GM23338 (cell line): ENCODE data around the gene BCAS3. TPM values are rescaled to one million over a fixed set of nuclear protein-coding genes. Genes with fewer than 3 reads are reported as not detected.

ENCODE experiments used
- ATAC-seq: fragments of 200-7000 bp; cut with Tn5 transposase; 3 replicates; pipeline ENCODE4 v1.9.1; 2020
- DNase-seq: peaks from one replicate; pipeline ENCODE4 v3.0.0-alpha.2; 2015; ENCODE audit warnings: low spot score
- H2AFZ ChIP-seq: fragments of 200-600 bp; sonication (generic); 2 replicates; pipeline ENCODE4 v1.8.0; 2016; ENCODE audit warnings: antibody characterized with exemption, mild to moderate bottlenecking, moderate library complexity
- H3F3A ChIP-seq: fragments of 200-600 bp; sonication (generic); replicated peaks from 2 replicates; pipeline ENCODE4 v1.8.0; 2017; ENCODE audit warnings: antibody characterized with exemption, mixed run types, low read depth
- H3K27ac ChIP-seq: fragments of 200-600 bp; sonication (generic); 2 replicates; pipeline ENCODE4 v1.6.1; 2016; ENCODE audit warnings: low read depth
- H3K27me3 ChIP-seq: fragments of 200-600 bp; sonication (generic); 2 replicates; pipeline ENCODE4 v1.8.0; 2016; ENCODE audit warnings: mild to moderate bottlenecking, mixed run types, moderate library complexity; ENCODE audit not compliant: insufficient read depth
- H3K36me3 ChIP-seq: fragments of 200-600 bp; sonication (generic); 2 replicates; pipeline ENCODE4 v1.8.0; 2016; ENCODE audit warnings: mild to moderate bottlenecking; ENCODE audit not compliant: insufficient read depth
- H3K4me1 ChIP-seq: fragments of 200-600 bp; sonication (generic); 2 replicates; pipeline ENCODE4 v1.8.0; 2016; ENCODE audit warnings: mild to moderate bottlenecking, moderate library complexity; ENCODE audit not compliant: insufficient read depth
- H3K4me2 ChIP-seq: fragments of 200-600 bp; sonication (generic); 2 replicates; pipeline ENCODE4 v1.7.1; 2017; ENCODE audit warnings: mixed run types
- H3K4me3 ChIP-seq: fragments of 200-600 bp; sonication (generic); 2 replicates; pipeline ENCODE4 v1.6.1; 2016; ENCODE audit warnings: mixed run types
- H3K79me2 ChIP-seq: fragments of 200-600 bp; sonication (generic); replicated peaks from 2 replicates; pipeline ENCODE4 v1.8.0; 2017; ENCODE audit warnings: mild to moderate bottlenecking; ENCODE audit not compliant: insufficient read depth
- H3K9me2 ChIP-seq: fragments of 200-600 bp; sonication (generic); 2 replicates; pipeline ENCODE4 v1.8.0; 2017; ENCODE audit not compliant: insufficient read depth
- H4K20me1 ChIP-seq: fragments of 200-600 bp; sonication (generic); replicated peaks from 2 replicates; pipeline ENCODE4 v1.8.0; 2017; ENCODE audit warnings: mild to moderate bottlenecking; ENCODE audit not compliant: insufficient read depth
- H3K27ac Mint-ChIP-seq: 2 replicates; pipeline ENCODE4 v1.8.0; 2020; ENCODE audit warnings: inconsistent platforms, mild to moderate bottlenecking, moderate library complexity, mixed read lengths
- H3K27me3 Mint-ChIP-seq: 3 replicates; pipeline ENCODE4 v1.8.0; 2022; ENCODE audit warnings: low read depth, mild to moderate bottlenecking, moderate library complexity, mixed read lengths, inconsistent platforms; ENCODE audit not compliant: insufficient read depth, poor library complexity
- H3K36me3 Mint-ChIP-seq: 3 replicates; pipeline ENCODE4 v1.8.0; 2021; ENCODE audit warnings: low read depth, mild to moderate bottlenecking, inconsistent platforms, moderate library complexity, mixed read lengths
- H3K4me1 Mint-ChIP-seq: 3 replicates; pipeline ENCODE4 v1.8.0; 2020; ENCODE audit warnings: mild to moderate bottlenecking, inconsistent platforms, mixed read lengths
- H3K4me3 Mint-ChIP-seq: 3 replicates; pipeline ENCODE4 v1.8.0; 2021; ENCODE audit warnings: moderate library complexity, mild to moderate bottlenecking, inconsistent platforms, mixed read lengths
- H3K9me3 Mint-ChIP-seq: 3 replicates; pipeline ENCODE4 v1.8.0; 2020; ENCODE audit warnings: moderate library complexity, mild to moderate bottlenecking, inconsistent platforms, mixed read lengths
- CREB1 ChIP-seq: fragments of 250-450 bp; sonication (Bioruptor Pico); IDR thresholded peaks from 2 replicates; pipeline ENCODE4 v1.5.0; 2020; ENCODE audit warnings: low read depth, mild to moderate bottlenecking, moderate library complexity
- EZH2 ChIP-seq: fragments of 200-600 bp; sonication (generic); IDR thresholded peaks from one replicate; pipeline ENCODE4 v1.8.0; 2017; ENCODE audit warnings: antibody characterized with exemption, mild to moderate bottlenecking, low read depth; ENCODE audit not compliant: unreplicated experiment
- EZH2phosphoT487 ChIP-seq: fragments of 200-600 bp; sonication (generic); IDR thresholded peaks from one replicate; pipeline ENCODE4 v1.8.1; 2018; ENCODE audit warnings: antibody characterized with exemption; ENCODE audit not compliant: unreplicated experiment
- JUNB ChIP-seq: IDR thresholded peaks from one replicate; pipeline ENCODE4 v1.6.1; 2016; ENCODE audit warnings: antibody characterized with exemption; ENCODE audit not compliant: unreplicated experiment
- POLR2AphosphoS5 ChIP-seq: IDR thresholded peaks from 2 replicates; pipeline ENCODE4 v1.6.1; 2016; ENCODE audit warnings: antibody characterized with exemption, low read depth
- STAT1 ChIP-seq: IDR thresholded peaks from one replicate; pipeline ENCODE4 v1.6.1; 2016; ENCODE audit warnings: antibody characterized with exemption; ENCODE audit not compliant: unreplicated experiment
- ZNF114 ChIP-seq: fragments of 250-450 bp; sonication (Bioruptor Pico); IDR thresholded peaks from 2 replicates; pipeline ENCODE4 v1.5.0; 2020; ENCODE audit warnings: mild to moderate bottlenecking, moderate library complexity
- ZNF331 ChIP-seq: fragments of 250-450 bp; sonication (Bioruptor Pico); IDR thresholded peaks from 2 replicates; pipeline ENCODE4 v1.5.0; 2020; ENCODE audit warnings: low read depth, mild to moderate bottlenecking, moderate library complexity
- polyA plus RNA-seq: library from polyadenylated mRNA; unstranded; fragments of >200 nt; fragmentation: Nextera tagmentation; extraction: Ambion mirVana; gene quantifications from 2 replicates; pipeline ENCODE4 v1.2.1, GENCODE V29; 2016
- total RNA-seq: library from RNA; depleted of rRNA; stranded (reverse); fragments of >200 nt; shearing (Covaris generic); gene quantifications from 2 replicates; pipeline ENCODE4 v1.2.3, GENCODE V29; 2014
- TF ChIP-seq, protein P1 (sequence below): fragments of 250-450 bp; sonication (Bioruptor Pico); IDR thresholded peaks from 2 replicates; pipeline ENCODE4 v1.5.0; 2020; ENCODE audit warnings: mild to moderate bottlenecking, moderate library complexity
- TF ChIP-seq, protein P2 (sequence below): IDR thresholded peaks from 2 replicates; pipeline ENCODE4 v1.6.1; 2016; ENCODE audit warnings: antibody characterized with exemption
- TF ChIP-seq, protein P3 (sequence below): IDR thresholded peaks from one replicate; pipeline ENCODE4 v1.6.1; 2018; ENCODE audit warnings: antibody characterized with exemption; ENCODE audit not compliant: unreplicated experiment

The BCAS3 gene
- total and polyA plus RNA-seq, 2 experiments from 2014 or later: 8.2 to 28.0 TPM

DNA sequence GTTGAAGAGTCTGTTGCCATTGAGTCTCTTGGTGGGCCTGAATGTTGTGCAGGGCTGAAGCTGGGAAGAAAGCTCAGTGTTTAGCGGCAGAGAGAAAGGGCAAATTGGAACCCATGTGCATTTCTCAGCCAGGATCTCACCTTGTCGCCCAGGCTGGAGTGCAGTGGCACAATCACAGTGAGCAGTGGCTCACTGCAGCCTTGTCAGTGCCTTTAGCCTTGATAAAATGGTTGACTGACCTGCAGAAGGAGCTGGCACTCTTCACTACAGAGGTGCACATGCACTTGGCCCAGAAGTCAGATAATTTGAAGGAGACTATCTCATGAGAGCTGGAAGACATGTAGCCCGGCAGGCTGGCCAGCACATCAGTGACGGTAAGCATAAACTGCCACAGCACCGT is 597.7 kb downstream of the BCAS3 start:
- no peak overlapping the region for H3K4me2 ChIP-seq
- H3K36me3 ChIP-seq: no peaks in the 10 kb centered on the region
- H3K4me3 ChIP-seq: no peak overlapping the region
- H3K27me3 ChIP-seq: no peaks in the 10 kb centered on the region
- Mint-ChIP-seq H3K36me3 (no peaks in the 10 kb centered on the region), H3K9me3 (no peaks in the 10 kb centered on the region), H3K4me3 (no peak overlapping the region), H3K4me1 (0 out of 3 replicates have a peak, but pooled peaks cover 3% of the 10 kb centered on the region), H3K27ac (no peak overlapping the region), H3K27me3 (no peaks in the 10 kb centered on the region)
- TF ChIP-seq EZH2phosphoT487: no peak
- TF ChIP-seq ZNF114 (CRISPR knock-in tag): no peak
- ATAC-seq (no peak), DNase-seq (no peak)
- no peaks in the 10 kb centered on the region for H4K20me1 ChIP-seq
- H3K27ac ChIP-seq: no peak overlapping the region
- H3K9me2 ChIP-seq: no peaks in the 10 kb centered on the region; the same call in 1 of the 2 replicates
- H3F3A ChIP-seq: no peaks in the 10 kb centered on the region
- no peaks in the 10 kb centered on the region for H3K79me2 ChIP-seq
- no peak overlapping the region for H2AFZ ChIP-seq
- no peaks in the 10 kb centered on the region for H3K4me1 ChIP-seq

DNA sequence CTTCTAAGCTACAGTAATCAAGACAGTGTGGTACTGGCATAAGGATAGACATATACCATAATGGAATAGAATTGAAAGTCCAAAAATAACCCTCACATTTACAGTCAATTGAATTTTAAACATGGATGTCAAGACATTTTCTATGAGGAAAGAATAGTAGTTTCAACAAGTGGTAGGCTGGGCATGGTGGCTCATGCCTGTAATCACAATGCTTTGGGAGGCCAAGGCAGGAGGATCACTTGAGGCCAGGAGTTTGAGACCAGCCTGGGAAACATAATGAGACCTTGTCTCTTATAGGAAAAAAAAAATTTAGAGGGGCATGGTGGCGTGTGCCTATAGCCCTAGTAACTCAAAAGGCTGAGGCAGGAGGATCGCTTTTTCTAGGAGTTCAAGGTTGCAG is 599.2 kb downstream of the BCAS3 start:
- no peak overlapping the region for H3K27ac Mint-ChIP-seq
- H3K4me3 Mint-ChIP-seq: no peak overlapping the region
- TF ChIP-seq STAT1: no peak
- TF ChIP-seq POLR2AphosphoS5: no peak
- no peak for TF ChIP-seq ZNF331 (CRISPR knock-in tag)
- TF ChIP-seq JUNB: no peak
- TF ChIP-seq CREB1 (CRISPR knock-in tag): no peak
- TF ChIP-seq EZH2phosphoT487: no peak
- TF ChIP-seq, protein P1, sequence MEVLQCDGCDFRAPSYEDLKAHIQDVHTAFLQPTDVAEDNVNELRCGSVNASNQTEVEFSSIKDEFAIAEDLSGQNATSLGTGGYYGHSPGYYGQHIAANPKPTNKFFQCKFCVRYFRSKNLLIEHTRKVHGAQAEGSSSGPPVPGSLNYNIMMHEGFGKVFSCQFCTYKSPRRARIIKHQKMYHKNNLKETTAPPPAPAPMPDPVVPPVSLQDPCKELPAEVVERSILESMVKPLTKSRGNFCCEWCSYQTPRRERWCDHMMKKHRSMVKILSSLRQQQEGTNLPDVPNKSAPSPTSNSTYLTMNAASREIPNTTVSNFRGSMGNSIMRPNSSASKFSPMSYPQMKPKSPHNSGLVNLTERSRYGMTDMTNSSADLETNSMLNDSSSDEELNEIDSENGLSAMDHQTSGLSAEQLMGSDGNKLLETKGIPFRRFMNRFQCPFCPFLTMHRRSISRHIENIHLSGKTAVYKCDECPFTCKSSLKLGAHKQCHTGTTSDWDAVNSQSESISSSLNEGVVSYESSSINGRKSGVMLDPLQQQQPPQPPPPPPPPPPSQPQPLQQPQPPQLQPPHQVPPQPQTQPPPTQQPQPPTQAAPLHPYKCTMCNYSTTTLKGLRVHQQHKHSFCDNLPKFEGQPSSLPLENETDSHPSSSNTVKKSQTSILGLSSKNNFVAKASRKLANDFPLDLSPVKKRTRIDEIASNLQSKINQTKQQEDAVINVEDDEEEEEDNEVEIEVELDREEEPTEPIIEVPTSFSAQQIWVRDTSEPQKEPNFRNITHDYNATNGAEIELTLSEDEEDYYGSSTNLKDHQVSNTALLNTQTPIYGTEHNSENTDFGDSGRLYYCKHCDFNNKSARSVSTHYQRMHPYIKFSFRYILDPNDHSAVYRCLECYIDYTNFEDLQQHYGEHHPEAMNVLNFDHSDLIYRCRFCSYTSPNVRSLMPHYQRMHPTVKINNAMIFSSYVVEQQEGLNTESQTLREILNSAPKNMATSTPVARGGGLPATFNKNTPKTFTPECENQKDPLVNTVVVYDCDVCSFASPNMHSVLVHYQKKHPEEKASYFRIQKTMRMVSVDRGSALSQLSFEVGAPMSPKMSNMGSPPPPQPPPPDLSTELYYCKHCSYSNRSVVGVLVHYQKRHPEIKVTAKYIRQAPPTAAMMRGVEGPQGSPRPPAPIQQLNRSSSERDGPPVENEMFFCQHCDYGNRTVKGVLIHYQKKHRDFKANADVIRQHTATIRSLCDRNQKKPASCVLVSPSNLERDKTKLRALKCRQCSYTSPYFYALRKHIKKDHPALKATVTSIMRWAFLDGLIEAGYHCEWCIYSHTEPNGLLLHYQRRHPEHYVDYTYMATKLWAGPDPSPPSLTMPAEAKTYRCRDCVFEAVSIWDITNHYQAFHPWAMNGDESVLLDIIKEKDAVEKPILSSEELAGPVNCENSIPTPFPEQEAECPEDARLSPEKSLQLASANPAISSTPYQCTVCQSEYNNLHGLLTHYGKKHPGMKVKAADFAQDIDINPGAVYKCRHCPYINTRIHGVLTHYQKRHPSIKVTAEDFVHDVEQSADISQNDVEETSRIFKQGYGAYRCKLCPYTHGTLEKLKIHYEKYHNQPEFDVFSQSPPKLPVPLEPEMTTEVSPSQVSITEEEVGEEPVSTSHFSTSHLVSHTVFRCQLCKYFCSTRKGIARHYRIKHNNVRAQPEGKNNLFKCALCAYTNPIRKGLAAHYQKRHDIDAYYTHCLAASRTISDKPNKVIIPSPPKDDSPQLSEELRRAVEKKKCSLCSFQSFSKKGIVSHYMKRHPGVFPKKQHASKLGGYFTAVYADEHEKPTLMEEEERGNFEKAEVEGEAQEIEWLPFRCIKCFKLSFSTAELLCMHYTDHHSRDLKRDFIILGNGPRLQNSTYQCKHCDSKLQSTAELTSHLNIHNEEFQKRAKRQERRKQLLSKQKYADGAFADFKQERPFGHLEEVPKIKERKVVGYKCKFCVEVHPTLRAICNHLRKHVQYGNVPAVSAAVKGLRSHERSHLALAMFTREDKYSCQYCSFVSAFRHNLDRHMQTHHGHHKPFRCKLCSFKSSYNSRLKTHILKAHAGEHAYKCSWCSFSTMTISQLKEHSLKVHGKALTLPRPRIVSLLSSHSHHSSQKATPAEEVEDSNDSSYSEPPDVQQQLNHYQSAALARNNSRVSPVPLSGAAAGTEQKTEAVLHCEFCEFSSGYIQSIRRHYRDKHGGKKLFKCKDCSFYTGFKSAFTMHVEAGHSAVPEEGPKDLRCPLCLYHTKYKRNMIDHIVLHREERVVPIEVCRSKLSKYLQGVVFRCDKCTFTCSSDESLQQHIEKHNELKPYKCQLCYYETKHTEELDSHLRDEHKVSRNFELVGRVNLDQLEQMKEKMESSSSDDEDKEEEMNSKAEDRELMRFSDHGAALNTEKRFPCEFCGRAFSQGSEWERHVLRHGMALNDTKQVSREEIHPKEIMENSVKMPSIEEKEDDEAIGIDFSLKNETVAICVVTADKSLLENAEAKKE (CRISPR knock-in tag): no peak
- TF ChIP-seq, protein P2, sequence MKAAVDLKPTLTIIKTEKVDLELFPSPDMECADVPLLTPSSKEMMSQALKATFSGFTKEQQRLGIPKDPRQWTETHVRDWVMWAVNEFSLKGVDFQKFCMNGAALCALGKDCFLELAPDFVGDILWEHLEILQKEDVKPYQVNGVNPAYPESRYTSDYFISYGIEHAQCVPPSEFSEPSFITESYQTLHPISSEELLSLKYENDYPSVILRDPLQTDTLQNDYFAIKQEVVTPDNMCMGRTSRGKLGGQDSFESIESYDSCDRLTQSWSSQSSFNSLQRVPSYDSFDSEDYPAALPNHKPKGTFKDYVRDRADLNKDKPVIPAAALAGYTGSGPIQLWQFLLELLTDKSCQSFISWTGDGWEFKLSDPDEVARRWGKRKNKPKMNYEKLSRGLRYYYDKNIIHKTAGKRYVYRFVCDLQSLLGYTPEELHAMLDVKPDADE: no peak
- TF ChIP-seq, protein P3, sequence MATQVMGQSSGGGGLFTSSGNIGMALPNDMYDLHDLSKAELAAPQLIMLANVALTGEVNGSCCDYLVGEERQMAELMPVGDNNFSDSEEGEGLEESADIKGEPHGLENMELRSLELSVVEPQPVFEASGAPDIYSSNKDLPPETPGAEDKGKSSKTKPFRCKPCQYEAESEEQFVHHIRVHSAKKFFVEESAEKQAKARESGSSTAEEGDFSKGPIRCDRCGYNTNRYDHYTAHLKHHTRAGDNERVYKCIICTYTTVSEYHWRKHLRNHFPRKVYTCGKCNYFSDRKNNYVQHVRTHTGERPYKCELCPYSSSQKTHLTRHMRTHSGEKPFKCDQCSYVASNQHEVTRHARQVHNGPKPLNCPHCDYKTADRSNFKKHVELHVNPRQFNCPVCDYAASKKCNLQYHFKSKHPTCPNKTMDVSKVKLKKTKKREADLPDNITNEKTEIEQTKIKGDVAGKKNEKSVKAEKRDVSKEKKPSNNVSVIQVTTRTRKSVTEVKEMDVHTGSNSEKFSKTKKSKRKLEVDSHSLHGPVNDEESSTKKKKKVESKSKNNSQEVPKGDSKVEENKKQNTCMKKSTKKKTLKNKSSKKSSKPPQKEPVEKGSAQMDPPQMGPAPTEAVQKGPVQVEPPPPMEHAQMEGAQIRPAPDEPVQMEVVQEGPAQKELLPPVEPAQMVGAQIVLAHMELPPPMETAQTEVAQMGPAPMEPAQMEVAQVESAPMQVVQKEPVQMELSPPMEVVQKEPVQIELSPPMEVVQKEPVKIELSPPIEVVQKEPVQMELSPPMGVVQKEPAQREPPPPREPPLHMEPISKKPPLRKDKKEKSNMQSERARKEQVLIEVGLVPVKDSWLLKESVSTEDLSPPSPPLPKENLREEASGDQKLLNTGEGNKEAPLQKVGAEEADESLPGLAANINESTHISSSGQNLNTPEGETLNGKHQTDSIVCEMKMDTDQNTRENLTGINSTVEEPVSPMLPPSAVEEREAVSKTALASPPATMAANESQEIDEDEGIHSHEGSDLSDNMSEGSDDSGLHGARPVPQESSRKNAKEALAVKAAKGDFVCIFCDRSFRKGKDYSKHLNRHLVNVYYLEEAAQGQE: no peak
- no peak for TF ChIP-seq EZH2

More for the DNA sequence above, 599.2 kb downstream of the BCAS3 start:
- ATAC-seq: no peak
- no peak overlapping the region for H3K4me2 ChIP-seq
- H3K4me1 Mint-ChIP-seq: 0 out of 3 replicates have a peak, but pooled peaks cover 3% of the 10 kb centered on the region
- H2AFZ ChIP-seq: no peak overlapping the region
- H3K27ac ChIP-seq: no peak overlapping the region
- no peaks in the 10 kb centered on the region for H3K9me3 Mint-ChIP-seq
- no peaks in the 10 kb centered on the region; the same call in 1 of the 2 replicates for H3K9me2 ChIP-seq
- H3F3A ChIP-seq: no peaks in the 10 kb centered on the region
- H3K4me3 ChIP-seq: no peak overlapping the region
- no peaks in the 10 kb centered on the region for H3K36me3 ChIP-seq
- no peaks in the 10 kb centered on the region for H4K20me1 ChIP-seq
- no peaks in the 10 kb centered on the region for H3K79me2 ChIP-seq
- no peaks in the 10 kb centered on the region for H3K36me3 Mint-ChIP-seq
- no peaks in the 10 kb centered on the region for H3K27me3 Mint-ChIP-seq
- no peaks in the 10 kb centered on the region for H3K27me3 ChIP-seq
- no peaks in the 10 kb centered on the region for H3K4me1 ChIP-seq
- no peak for DNase-seq
